Measurements from ENCODE around the gene ATOH1. TPM values are rescaled to one million over a fixed set of nuclear protein-coding genes. Genes with fewer than 3 reads are reported as not detected.

Gene ATOH1
- total and polyA plus RNA-seq, 2 of the 13 experiments (the other 11 are each of a cell fraction or from before 2014, with no cell fraction given): not detected

DNA sequence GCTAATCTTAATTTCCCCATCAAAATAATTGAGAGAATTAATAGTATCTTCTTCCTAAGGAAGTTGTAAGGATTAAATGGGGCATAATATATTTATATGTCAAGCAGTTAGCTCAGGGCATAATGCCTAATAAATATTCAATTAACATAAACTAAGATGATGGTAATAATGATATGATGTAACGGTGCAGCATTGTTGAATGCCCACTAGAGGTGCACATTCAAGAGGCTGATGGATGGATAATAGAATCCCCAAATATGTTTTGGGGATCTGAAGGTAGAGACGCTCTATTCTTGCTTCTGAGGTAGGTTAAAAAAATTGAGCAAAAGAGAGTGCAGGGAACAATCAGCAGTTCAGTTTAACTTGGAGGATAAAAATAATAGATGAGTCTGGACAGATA lies 37.1 kb downstream of the ATOH1 start:
- no peak overlapping the region for H3K4me3 ChIP-seq (replicated peaks in 1 of 3; ENCODE audit: insufficient read depth in 1 of 3, low read depth in 2 of 3, low read length in 3 of 3)
- intact Hi-C loops (cut with micrococcal nuclease; ENCODE audit: unreplicated experiment) (no loop called here), in situ Hi-C loops (cut with HindIII; ENCODE audit: extremely low pct_ligation_motif_present, low pct_unique_long_range_greater_than_20kb) (no loop called here)
- H3K9me3 ChIP-seq (ENCODE audit: low read length): no peaks in the 10 kb centered on the region
- 34% methylated on average over 2 of the region's 2 CpGs for WGBS (ENCODE audit: low lambda C conversion rate)
- BruUV-seq (replicated peaks): no TSS peak
- FAIRE-seq: no peak
- no peak overlapping the region for H3K27ac ChIP-seq (ENCODE audit: extremely low read length, insufficient read depth, low read length)
- no peaks in the 10 kb centered on the region for H3K79me2 ChIP-seq (ENCODE audit: insufficient read depth, low read length)
- H3K9ac ChIP-seq (ENCODE audit: insufficient read depth, low read depth, low read length): no peak overlapping the region
- H3K4me1 ChIP-seq (ENCODE audit: insufficient read depth, low read length): no peaks in the 10 kb centered on the region
- CTCF ChIA-PET (ENCODE audit: low intra/inter-chr PET ratio, low total read pairs): no interaction called here
- no peak for DNase-seq (ENCODE audit: low spot score)
- ATAC-seq: no peak
- POLR2A ChIA-PET: no interaction called here
- H2AFZ ChIP-seq (ENCODE audit: low read length): no peak overlapping the region
- H4K20me1 ChIP-seq (ENCODE audit: insufficient read depth, low read length): no peaks in the 10 kb centered on the region
- no peaks in the 10 kb centered on the region for H3K36me3 ChIP-seq (replicated peaks in 1 of 2; ENCODE audit: control insufficient read depth in 1 of 2, insufficient read depth in 2 of 2, low read length in 2 of 2)
- H3K4me2 ChIP-seq (ENCODE audit: low read depth, low read length): no peak overlapping the region
- H3K27me3 ChIP-seq (ENCODE audit: control insufficient read depth in 1 of 2, insufficient read depth in 2 of 2, low read length in 2 of 2): no peaks in the 10 kb centered on the region
- TF ChIP-seq, protein P1, sequence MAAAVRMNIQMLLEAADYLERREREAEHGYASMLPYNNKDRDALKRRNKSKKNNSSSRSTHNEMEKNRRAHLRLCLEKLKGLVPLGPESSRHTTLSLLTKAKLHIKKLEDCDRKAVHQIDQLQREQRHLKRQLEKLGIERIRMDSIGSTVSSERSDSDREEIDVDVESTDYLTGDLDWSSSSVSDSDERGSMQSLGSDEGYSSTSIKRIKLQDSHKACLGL (CRISPR knock-in tag; IDR thresholded peaks at IDR 0.05): no peak
- no peak for TF ChIP-seq ZNF343 (CRISPR knock-in tag; IDR thresholded peaks at IDR 0.05)
- TF ChIP-seq ZNF567 (CRISPR knock-in tag; IDR thresholded peaks at IDR 0.05; ENCODE audit: borderline replicate concordance): no peak
- TF ChIP-seq, protein P2, sequence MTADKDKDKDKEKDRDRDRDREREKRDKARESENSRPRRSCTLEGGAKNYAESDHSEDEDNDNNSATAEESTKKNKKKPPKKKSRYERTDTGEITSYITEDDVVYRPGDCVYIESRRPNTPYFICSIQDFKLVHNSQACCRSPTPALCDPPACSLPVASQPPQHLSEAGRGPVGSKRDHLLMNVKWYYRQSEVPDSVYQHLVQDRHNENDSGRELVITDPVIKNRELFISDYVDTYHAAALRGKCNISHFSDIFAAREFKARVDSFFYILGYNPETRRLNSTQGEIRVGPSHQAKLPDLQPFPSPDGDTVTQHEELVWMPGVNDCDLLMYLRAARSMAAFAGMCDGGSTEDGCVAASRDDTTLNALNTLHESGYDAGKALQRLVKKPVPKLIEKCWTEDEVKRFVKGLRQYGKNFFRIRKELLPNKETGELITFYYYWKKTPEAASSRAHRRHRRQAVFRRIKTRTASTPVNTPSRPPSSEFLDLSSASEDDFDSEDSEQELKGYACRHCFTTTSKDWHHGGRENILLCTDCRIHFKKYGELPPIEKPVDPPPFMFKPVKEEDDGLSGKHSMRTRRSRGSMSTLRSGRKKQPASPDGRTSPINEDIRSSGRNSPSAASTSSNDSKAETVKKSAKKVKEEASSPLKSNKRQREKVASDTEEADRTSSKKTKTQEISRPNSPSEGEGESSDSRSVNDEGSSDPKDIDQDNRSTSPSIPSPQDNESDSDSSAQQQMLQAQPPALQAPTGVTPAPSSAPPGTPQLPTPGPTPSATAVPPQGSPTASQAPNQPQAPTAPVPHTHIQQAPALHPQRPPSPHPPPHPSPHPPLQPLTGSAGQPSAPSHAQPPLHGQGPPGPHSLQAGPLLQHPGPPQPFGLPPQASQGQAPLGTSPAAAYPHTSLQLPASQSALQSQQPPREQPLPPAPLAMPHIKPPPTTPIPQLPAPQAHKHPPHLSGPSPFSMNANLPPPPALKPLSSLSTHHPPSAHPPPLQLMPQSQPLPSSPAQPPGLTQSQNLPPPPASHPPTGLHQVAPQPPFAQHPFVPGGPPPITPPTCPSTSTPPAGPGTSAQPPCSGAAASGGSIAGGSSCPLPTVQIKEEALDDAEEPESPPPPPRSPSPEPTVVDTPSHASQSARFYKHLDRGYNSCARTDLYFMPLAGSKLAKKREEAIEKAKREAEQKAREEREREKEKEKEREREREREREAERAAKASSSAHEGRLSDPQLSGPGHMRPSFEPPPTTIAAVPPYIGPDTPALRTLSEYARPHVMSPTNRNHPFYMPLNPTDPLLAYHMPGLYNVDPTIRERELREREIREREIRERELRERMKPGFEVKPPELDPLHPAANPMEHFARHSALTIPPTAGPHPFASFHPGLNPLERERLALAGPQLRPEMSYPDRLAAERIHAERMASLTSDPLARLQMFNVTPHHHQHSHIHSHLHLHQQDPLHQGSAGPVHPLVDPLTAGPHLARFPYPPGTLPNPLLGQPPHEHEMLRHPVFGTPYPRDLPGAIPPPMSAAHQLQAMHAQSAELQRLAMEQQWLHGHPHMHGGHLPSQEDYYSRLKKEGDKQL (CRISPR knock-in tag; IDR thresholded peaks at IDR 0.05; ENCODE audit: low read depth): no peak
- TF ChIP-seq, protein P3, sequence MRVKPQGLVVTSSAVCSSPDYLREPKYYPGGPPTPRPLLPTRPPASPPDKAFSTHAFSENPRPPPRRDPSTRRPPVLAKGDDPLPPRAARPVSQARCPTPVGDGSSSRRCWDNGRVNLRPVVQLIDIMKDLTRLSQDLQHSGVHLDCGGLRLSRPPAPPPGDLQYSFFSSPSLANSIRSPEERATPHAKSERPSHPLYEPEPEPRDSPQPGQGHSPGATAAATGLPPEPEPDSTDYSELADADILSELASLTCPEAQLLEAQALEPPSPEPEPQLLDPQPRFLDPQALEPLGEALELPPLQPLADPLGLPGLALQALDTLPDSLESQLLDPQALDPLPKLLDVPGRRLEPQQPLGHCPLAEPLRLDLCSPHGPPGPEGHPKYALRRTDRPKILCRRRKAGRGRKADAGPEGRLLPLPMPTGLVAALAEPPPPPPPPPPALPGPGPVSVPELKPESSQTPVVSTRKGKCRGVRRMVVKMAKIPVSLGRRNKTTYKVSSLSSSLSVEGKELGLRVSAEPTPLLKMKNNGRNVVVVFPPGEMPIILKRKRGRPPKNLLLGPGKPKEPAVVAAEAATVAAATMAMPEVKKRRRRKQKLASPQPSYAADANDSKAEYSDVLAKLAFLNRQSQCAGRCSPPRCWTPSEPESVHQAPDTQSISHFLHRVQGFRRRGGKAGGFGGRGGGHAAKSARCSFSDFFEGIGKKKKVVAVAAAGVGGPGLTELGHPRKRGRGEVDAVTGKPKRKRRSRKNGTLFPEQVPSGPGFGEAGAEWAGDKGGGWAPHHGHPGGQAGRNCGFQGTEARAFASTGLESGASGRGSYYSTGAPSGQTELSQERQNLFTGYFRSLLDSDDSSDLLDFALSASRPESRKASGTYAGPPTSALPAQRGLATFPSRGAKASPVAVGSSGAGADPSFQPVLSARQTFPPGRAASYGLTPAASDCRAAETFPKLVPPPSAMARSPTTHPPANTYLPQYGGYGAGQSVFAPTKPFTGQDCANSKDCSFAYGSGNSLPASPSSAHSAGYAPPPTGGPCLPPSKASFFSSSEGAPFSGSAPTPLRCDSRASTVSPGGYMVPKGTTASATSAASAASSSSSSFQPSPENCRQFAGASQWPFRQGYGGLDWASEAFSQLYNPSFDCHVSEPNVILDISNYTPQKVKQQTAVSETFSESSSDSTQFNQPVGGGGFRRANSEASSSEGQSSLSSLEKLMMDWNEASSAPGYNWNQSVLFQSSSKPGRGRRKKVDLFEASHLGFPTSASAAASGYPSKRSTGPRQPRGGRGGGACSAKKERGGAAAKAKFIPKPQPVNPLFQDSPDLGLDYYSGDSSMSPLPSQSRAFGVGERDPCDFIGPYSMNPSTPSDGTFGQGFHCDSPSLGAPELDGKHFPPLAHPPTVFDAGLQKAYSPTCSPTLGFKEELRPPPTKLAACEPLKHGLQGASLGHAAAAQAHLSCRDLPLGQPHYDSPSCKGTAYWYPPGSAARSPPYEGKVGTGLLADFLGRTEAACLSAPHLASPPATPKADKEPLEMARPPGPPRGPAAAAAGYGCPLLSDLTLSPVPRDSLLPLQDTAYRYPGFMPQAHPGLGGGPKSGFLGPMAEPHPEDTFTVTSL (CRISPR knock-in tag; IDR thresholded peaks at IDR 0.05; ENCODE audit: borderline replicate concordance): no peak
- no peak for TF ChIP-seq TBX3 (IDR thresholded peaks at IDR 0.05; ENCODE audit: borderline replicate concordance)
- TF ChIP-seq ZNF570 (CRISPR knock-in tag; IDR thresholded peaks at IDR 0.05; ENCODE audit: borderline replicate concordance): no peak
- no peak for TF ChIP-seq ZNF3 (CRISPR knock-in tag; IDR thresholded peaks at IDR 0.05)
- TF ChIP-seq HNRNPLL (IDR thresholded peaks at IDR 0.05; ENCODE audit: low read depth, low read length, poor library complexity, severe bottlenecking): no peak
- TF ChIP-seq, protein P4, sequence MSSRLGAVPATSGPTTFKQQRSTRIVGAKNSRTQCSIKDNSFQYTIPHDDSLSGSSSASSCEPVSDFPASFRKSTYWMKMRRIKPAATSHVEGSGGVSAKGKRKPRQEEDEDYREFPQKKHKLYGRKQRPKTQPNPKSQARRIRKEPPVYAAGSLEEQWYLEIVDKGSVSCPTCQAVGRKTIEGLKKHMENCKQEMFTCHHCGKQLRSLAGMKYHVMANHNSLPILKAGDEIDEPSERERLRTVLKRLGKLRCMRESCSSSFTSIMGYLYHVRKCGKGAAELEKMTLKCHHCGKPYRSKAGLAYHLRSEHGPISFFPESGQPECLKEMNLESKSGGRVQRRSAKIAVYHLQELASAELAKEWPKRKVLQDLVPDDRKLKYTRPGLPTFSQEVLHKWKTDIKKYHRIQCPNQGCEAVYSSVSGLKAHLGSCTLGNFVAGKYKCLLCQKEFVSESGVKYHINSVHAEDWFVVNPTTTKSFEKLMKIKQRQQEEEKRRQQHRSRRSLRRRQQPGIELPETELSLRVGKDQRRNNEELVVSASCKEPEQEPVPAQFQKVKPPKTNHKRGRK (CRISPR knock-in tag; IDR thresholded peaks at IDR 0.05): no peak
- TF ChIP-seq, protein P5, sequence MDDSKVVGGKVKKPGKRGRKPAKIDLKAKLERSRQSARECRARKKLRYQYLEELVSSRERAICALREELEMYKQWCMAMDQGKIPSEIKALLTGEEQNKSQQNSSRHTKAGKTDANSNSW (CRISPR knock-in tag; IDR thresholded peaks at IDR 0.05; ENCODE audit: borderline replicate concordance): no peak

Data from HepG2 (cell line).